HG02885 (cell line): ENCODE data around the gene MEIS1.

Experiments used
- ATAC-seq: cut with Tn5 transposase; IDR thresholded peaks from one replicate; pipeline ENCODE4 v1.9.1; 2021; ENCODE audit warnings: mild to moderate bottlenecking; ENCODE audit not compliant: unreplicated experiment, poor library complexity

MEIS1 gene

GRCh38 chr2:66443186-66443978, 8.5 kb downstream of the MEIS1 start:
- ATAC-seq: no peak

GRCh38 chr2:66443979-66444861, 9.3 kb downstream of the MEIS1 start:
- no peak for ATAC-seq

- ATAC-seq: no peak
These were observed 10.4 kb downstream of the MEIS1 start for GRCh38 chr2:66445076-66445924.

DNA sequence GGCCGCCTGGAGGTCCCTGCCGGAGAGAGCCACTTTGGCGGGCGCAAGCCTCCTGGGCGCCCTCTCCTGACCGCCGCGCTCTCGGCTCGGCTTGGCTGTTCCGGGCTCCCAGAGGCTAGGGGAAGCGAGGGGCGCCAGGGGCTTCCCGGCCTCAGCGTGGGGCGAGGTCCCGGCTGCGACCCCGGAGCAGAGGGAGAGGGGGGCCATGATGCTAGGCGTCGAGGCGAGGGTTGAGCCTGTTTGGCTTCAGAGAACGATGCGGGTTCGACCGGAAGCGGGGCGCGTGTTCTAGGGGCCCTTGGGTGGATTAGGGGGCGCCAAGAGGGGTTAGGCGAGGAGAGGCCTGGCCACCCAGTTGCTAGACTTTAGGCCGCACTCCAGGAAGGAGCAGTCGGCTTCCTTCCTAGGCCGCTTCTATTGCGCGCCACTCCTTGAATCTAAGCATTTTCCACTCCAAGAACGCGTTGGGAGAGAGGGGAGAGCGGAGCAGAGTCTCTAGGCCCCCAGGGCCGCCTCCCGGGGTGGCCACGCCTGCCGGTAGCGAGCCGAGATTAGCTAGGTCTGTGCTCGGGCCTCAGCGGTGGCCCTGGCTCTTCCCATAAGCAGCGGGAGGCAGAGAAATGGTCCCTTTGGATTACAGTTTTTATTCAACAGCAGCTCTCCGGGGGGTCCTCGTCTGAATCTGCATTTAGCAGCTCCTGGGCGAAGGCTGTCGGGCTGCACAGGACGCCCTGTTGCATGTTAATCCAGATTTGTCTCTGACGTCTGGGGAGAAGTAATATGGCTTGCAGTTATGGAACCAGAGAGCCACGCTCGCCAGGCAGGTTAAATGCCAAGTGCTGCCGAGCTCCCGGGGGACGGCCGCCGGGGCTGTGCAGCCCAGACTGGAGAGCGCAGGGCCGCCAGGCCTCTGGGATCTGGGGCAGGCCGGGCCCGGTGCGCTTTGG, 11.3 kb downstream of the MEIS1 start:
- no peak for ATAC-seq

- ATAC-seq: no peak
These were observed 12.0 kb downstream of the MEIS1 start for GRCh38 chr2:66446941-66447340.

GRCh38 chr2:66447677-66448076, 12.8 kb downstream of the MEIS1 start:
- no peak for ATAC-seq

DNA sequence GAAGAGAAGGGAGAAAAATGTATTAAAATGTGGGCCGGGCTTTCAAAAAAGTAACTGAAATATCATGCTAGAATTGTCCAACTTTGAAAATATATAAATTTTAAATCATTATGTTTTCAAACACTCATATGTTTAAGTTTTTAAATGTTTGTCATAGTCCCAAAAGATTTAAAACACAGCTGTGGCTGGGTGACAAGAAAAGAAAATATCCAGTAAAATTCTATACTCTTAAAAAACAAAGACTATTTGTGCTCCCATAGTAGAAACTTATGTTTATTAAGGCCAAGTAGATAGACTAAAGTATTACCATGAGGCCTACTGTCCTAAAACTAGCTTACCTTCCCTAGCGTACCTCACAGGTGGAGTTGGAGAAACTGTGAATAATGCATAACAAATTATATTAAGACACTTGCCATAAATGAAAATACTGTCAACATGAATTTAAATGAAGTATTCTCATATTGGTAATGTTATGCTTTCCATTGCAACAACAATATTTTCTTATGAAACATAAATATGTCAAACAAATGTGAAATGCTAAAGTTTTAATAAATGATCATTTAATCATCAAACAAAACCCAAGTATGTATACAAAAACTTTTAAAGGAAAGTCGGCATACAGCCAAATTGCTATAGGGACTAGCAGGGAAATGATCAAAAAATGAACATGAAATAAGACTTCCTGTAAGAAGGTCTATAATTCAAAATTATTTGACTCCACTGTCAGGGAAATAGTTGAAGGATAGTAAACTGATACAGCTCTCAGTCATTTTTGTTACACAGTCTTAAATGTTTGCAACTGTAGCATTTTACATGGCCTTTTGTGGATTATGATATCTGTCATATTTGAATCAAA, 13.4 kb downstream of the MEIS1 start:
- ATAC-seq: no peak

GRCh38 chr2:66452214-66452613, 17.3 kb downstream of the MEIS1 start:
- ATAC-seq: no peak

- ATAC-seq: no peak
These were observed 18.0 kb downstream of the MEIS1 start for GRCh38 chr2:66452917-66453316.

DNA sequence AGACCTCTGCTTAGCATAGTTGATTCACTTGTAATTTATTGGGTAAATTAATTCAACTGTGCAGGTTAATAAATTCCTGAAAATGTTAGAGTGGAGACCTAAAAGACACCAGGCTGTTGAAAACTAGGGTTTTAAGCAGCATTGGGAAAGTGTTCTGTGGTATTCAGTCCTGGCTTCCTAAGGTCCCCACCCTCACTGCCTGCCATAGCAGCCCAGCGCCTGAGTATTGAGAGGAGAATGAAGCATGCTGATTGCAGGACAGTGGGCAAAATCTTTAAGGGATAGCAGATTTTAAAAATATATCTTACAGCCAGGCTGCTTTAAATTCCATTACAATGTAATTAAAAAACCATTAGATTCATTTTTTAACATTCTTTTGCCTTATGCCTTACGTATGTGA, 20.6 kb downstream of the MEIS1 start:
- no peak for ATAC-seq

DNA sequence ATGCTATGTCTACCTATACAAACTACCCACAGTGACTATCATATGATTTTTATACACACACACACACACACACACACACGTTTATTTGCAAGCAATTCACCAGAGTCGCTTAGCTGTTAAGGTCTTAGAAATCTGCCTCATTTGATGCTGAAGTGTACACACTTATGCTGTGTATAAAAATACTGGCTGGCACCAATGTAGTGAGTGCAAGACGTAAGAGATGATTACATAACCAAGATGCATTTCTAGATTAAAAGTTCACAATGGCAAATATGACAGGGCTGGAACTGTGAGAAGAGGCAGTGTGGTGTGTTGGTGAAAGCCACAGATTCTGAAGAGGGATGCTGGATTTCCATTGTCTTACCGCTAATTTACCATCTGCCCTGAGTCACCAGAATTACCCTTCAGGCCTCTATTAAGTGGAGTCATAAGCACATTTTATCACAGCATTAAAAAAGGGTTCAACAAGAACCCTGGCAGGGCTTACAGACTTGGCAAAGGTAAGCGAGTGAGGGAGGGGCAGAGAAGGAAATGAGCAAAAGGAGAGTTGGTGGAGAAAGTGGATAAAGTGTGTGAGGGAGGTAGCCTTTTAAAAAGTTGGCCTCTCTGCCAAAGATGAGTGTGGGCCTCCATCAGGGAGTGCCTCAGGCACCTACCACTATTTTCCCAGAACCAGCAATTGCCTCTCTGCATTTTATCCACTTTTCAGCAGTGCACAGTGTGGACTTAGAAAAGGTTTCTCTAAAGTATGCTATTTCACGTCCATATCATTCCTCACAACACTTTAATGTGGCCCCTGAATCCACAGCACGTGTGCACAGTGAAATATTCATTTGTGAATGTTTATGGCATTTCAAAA, 21.5 kb downstream of the MEIS1 start:
- no peak for ATAC-seq

- ATAC-seq: no peak
These were observed 22.6 kb downstream of the MEIS1 start for GRCh38 chr2:66457545-66457944.

DNA sequence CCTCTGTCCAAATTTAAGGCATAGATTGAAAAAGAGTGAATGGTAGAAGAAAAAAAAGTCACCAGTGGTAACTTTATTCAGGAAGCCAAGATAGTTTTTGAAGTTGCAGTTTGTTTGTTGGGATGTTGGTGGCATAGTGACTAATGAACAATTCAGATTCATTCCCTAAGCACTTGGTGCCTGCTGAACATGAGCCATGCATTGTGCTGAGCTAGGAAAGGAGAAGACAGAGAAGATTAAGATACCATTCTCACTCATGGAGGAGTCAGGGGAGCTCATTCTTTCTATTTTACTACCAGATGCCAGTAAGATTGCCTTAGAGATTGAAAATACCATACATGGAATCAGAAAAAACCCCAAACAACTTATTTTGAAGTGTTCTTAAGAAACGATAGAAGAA, 25.1 kb downstream of the MEIS1 start:
- ATAC-seq: no peak

GRCh38 chr2:66461001-66461663, 26.2 kb downstream of the MEIS1 start:
- no peak for ATAC-seq

- no peak for ATAC-seq
These were observed 27.0 kb downstream of the MEIS1 start for GRCh38 chr2:66461664-66462500.

- no peak for ATAC-seq
These were observed 27.5 kb downstream of the MEIS1 start for GRCh38 chr2:66462501-66462825.
